AG10803 (cell line): ENCODE measurements around the gene CPM.

ENCODE experiments used
- DNase-seq: peaks from one replicate; pipeline ENCODE4 v3.0.0; 2010; ENCODE audit warnings: low read depth
- H3K4me3 ChIP-seq: 2 replicates; pipeline ENCODE4 v1.5.1; 2011; ENCODE audit warnings: mild to moderate bottlenecking, low read length, control low read depth
- TF ChIP-seq, protein P1 (sequence below): conservative IDR thresholded peaks from 2 replicates; pipeline ENCODE4 v1.5.1; 2011; ENCODE audit warnings: mild to moderate bottlenecking, low read length, control low read depth, inconsistent platforms

The CPM gene

DNA sequence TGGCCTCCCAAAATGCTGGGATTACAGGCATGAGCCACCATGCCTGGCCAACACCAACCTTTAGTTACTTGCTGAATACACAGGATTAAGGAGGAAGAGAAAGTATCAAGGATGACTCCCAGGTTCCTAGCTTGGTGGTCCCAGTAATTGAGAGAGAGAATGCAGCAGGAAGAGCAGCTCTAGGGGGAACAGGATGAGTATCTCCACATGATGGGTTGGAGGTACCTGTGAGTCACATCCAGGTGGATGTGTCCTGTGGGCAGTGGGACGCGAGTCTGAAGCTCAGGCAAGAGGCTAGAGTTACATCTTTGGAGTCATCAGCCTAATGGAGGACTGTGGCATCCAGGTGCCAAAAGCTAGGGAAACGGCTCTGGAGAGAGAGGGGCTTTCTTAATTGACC is 77.9 kb downstream of the CPM start:
- TF ChIP-seq, protein P1, sequence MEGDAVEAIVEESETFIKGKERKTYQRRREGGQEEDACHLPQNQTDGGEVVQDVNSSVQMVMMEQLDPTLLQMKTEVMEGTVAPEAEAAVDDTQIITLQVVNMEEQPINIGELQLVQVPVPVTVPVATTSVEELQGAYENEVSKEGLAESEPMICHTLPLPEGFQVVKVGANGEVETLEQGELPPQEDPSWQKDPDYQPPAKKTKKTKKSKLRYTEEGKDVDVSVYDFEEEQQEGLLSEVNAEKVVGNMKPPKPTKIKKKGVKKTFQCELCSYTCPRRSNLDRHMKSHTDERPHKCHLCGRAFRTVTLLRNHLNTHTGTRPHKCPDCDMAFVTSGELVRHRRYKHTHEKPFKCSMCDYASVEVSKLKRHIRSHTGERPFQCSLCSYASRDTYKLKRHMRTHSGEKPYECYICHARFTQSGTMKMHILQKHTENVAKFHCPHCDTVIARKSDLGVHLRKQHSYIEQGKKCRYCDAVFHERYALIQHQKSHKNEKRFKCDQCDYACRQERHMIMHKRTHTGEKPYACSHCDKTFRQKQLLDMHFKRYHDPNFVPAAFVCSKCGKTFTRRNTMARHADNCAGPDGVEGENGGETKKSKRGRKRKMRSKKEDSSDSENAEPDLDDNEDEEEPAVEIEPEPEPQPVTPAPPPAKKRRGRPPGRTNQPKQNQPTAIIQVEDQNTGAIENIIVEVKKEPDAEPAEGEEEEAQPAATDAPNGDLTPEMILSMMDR: no peak
- DNase-seq: no peak
- H3K4me3 ChIP-seq: no peak overlapping the region

DNA sequence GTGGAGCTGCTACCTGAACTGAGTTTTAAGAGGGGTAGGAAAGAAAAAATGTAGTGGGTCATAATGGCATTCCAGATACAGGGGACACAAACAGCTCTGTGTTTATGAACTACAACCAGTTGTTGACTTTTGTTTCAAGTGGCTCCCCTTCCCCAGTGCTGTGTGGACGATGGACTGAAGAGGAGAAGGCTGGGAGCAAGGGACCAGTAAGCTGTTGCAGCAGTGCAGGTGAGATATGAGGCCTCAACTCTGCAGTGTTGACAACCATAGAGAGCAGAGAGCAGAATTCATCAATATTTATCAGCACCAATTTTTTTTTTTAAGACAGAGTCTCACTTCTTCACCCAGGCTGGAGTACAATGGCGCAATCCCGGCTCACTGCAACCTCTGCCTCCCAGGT is 78.4 kb downstream of the CPM start:
- H3K4me3 ChIP-seq: no peak overlapping the region
- TF ChIP-seq, protein P1: no peak
- DNase-seq: no peak

DNA sequence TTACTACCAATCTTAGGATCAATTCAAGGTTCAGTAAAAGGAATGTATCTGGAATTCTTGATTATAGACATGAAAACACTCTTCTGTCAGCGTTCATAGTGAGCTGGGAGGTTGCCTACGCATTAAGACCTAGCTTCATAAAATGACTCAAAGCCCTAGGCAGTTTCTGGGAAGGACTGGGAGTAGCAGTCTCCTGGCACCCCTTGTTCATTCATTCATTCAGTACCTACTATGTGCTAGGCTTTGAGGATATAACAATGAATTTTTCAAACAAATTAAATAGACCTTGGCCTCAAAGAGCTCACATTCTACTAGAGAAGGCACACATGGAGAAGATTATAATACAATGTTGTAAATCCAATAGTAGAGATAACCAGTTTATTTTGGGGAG is 78.9 kb downstream of the CPM start:
- TF ChIP-seq, protein P1: no peak
- no peak for DNase-seq
- no peak overlapping the region for H3K4me3 ChIP-seq

DNA sequence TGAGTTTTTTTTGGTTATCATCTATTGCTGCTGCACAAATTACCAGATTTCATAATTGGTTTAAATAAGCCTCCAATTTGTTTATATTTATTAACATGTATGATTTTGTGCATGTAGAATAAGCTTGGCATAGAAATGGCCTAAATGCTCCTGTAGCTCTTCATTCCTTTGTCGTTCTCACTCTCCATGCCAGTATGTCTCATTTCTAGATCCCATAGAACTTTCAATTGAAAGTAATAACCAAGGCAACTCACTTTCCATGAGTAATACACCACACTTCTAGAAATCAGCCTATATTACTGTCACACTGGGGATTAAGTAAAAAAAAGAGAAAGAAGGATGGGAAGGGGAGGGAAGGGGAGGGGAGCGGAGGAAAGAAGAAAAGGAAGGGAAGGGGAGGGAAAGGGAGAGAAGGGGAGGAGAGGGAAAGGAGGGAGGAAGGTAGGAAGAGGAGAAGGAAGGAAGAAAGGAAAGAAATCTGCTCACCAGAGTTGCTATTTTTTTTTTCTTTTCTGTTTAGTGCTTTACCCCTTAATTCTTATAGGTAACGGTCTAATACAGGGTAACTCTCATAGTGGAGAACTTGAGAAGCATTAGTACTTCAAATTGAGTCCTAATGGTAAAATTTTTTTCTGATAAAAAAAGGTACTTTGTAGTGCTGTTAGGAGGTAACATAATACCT is 79.4 kb downstream of the CPM start:
- no peak overlapping the region for H3K4me3 ChIP-seq
- TF ChIP-seq, protein P1: no peak
- no peak for DNase-seq

DNA sequence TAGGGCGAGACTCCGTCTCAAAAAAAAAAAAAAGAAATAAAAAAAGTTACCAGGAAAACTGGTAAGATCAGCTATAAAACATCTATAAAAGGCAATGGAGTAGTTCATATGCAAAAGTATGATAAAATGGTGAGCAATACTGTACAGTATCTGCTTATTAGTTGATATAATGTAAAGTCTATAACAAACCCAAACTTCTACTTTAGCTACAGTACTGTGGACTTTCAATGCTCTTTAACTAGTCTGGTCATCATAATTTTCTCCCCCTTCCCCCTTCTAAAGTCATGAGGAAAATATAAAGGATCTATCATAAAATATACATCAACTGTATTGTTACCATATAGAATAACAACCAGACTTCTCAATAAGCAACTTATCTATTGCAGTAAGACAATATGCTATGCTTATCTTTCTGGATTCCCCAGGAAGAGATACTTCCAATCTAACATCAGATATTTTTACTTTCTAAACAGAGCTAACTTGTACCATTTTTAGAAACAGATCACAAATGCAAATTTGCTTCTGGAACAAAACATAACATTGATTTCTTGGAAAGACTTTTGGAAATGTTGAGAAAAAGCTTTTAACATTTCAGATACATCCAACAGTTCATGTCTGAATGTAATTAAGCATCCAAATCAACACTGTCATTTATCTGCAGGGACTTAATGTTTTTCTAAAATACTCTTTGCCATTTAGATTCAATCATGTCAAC is 81.2 kb downstream of the CPM start:
- TF ChIP-seq, protein P1: no peak
- DNase-seq: no peak
- no peak overlapping the region for H3K4me3 ChIP-seq

DNA sequence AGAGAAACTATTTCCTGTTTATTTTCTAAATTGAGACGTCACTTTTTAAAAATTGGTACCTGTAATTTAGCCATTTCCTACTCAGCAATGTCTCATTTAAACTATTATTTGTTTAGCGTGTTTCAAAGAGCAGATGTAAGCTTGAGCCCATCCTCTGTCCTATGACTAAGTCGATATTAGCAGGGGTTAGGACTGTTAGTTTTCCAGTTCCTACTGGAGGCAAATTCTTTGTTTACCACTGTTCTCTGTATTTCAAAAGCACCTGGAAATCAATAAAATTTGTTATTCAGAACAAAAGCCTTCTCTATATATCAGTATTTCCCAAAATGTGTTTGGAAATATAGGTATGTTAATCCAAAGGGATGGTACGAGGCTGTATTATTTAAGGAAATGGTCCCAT is 82.6 kb downstream of the CPM start:
- TF ChIP-seq, protein P1: no peak
- no peak for DNase-seq
- no peak overlapping the region for H3K4me3 ChIP-seq

DNA sequence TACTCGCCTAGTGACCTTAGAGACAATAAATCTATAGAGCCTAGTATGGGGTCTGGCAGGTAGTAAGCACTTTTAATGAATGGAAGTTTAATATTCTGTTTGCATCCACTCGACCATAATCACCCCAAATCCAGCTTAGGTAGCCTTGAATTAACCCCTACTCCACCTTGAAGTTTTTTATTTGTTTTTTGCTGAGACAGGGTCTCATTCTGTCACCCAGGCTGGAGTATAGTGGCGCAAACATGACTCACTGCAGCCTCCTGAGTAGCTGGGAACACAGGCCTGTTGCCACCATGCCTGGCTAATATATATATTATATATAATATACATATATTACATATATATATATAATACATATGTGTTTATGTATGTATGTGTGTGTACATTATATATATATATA is 86.2 kb downstream of the CPM start:
- DNase-seq: no peak
- H3K4me3 ChIP-seq: no peak overlapping the region
- TF ChIP-seq, protein P1: no peak
